ENCODE measurements around the gene SORCS3.

The SORCS3 gene
- 0 to 5.6 (median 0.05) reads per million in 3 experiments for total RNA-seq

GRCh38 chr10:104641187-104641936 is at the start of gene SORCS3:
Gene SORCS3, plus strand, starts transcription at chr10:104641290.
- DNase-seq = no peak

GRCh38 chr10:104591441-104591840 is 49.6 kb upstream of the SORCS3 start:
- no peak for DNase-seq

- no peak for DNase-seq
Observed at GRCh38 chr10:104601166-104601565, 39.9 kb upstream of the SORCS3 start.

DNA sequence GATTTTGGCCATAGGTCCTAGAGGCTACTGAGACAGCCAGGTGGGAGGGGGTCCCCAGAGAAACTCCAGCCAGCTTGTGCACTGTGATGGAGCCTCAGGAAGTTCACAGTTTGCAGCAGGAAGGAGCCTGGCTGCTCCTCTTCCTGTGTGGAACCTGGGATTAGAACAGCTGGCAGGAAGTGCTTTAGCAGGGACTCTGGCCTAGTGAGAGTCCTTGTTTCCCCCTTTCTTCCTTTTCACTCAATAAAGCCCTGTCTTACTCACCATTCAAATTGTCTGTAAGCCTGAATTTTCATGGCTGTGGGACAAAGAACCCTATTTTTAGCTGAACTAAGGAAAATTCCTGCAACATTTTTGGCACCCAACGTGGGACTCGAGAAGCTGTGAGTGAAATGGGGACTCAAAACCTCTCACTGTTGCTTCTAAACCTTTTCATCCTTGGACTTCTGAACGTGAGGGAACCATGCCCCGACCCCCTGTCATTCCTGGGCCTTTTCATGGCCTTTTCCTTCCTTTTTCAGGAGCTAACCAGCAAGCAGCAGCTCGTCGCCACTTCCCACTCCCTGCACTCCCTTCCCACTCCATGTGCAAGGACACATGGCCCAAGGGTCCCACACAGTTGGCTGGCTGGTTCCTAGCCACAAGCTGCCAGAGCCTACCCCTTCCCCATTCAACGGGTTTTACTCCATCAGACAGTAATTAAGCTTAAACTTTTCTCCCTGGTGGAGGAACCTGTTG is 32.8 kb upstream of the SORCS3 start:
- DNase-seq = no peak

- no peak for DNase-seq
Observed at GRCh38 chr10:104612571-104613205, 28.4 kb upstream of the SORCS3 start.

GRCh38 chr10:104613406-104613805 is 27.7 kb upstream of the SORCS3 start:
- DNase-seq = no peak

DNA sequence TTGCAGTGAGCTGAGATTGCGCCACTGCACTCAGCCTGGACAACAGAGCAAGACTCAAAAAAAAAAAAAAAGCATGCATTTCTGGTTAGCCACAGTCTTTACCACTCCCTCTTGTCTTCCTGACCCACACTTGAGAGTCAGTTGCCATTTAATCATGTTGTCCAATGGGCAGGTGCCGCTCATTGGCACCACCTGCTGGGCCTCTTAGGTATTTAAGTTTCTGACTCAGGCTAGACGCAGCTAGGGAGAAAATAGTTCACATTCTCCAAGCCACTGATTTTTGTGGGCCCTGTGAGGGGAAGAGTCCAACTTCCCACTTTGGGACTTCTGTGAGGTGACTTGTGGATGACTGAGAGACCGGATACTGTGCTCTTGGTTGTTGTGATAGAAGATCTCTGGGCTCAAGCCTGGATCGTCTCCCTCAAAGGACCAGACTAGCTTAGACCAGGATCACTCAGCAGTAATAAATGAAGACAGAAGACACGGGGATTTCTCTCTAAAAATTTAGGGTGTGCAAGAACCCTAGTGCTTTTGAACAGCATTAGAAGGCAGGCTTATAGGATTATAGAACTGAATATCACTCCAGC is 26.8 kb upstream of the SORCS3 start:
- DNase-seq = no peak

DNA sequence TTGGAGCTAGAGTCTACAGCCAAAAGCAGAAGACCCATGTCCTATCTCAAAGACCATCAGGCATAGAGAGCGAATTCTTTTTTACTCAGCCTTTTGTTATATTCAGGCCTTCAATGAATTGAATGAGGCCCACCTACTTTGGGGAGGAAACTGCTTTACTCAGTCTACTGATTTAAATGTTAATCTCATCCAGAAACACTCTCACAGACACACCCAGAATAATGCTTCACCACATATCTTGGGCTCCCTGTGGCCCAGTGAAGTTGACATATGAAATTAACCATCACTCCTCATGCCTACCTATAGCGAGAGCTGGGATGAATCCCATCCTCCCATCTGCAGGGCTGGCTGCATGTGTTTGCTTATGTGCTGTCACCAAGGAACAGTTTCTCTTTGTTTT is 26.0 kb upstream of the SORCS3 start:
- no peak for DNase-seq

DNA sequence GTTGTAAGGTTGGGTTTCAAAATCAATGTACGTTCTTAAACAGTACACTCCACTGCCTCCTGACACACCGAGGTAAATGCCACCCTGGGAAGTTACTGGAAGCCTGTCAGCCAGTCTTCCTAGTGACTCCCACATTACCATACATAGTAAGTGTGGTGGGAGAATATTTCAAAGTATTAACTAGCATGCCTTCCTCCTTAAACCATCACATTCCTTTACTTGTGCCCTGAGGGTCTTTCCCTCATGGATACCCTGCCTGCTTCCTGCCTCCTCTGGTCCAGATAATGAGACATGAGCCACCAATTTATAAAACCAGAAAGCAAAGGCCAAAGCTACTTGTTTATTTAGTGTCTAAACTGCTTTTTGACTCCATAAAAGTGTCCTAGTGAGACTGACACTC is 23.3 kb upstream of the SORCS3 start:
- no peak for DNase-seq

GRCh38 chr10:104622175-104622574 is 18.9 kb upstream of the SORCS3 start:
- no peak for DNase-seq

- DNase-seq = no peak
Observed at GRCh38 chr10:104622598-104623209, 18.4 kb upstream of the SORCS3 start.

DNA sequence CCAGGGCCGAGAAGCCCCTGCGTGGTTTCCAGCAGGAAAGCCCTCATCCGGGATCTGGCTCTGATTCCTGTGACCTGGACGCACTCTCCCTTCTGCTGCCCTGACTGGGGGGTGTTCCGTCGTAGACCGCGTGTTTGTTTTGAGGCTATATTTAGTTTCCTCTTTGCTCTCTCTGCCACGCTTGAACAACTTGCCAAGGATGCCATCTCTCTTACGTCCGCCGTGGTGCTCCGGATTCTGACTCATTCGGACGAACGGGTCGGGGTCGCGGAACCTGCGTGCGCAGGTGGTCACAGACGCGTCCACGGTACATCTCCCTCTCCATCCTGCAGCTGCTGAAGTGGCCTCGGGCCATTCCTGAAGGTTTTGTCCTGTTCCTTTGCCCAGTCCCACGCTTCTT is 10.4 kb upstream of the SORCS3 start:
- no peak for DNase-seq

DNA sequence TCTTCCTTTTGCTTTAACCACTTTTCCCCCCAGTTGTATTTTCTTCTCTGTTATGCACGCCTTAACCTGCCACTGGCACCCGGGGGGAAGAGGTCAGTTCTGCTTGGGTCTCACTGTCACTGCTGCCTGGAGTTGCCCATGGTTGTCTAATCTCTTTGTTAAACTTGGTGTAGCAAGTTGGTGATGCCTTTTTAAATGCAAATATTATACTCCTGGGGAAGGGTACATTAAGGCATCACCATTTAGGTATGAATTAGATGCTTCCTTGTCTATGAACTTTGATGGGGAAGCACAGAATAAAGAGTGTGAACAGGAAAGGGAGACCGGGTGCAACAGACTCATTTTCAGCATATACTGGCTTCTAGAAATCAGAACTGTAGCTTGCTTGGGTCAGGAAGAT is 9.1 kb upstream of the SORCS3 start:
- no peak for DNase-seq

DNA sequence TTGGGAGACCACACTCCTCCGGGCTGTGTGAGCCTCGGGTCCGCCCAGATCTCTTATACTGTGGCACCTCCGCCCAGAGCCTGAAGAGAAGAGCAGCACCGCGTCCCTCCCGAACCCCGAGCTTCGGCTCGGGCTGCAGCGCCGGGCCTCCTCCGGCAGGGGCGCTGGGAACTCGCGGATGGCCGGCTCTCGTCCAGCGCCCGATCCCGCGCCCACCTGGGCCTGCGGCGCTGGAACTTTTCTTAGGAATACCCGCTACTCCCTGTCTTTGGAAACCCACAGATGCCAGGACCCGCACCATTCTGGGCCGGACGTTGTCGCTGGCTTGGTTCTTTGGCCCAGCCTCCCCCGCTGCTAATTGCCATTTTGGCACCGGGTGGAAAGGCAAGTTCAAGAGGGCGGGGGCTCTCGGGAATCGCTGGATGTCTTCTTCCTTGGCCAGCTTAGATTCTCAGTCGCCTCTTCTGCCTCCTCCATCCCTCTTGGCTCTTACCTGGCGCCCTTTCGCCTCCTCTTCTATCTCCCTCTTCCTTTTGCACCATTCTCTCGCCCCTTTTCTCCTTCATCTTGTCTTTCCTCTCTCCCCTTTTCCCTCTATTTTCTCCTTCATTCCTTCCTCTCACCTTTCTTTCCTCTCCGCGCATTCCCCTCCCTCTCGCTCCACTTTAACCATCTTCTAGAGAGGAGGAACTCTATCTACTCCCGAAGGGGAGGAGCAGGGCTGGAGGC is 2.1 kb upstream of the SORCS3 start:
- no peak for DNase-seq

- DNase-seq = no peak
Observed at GRCh38 chr10:104639590-104640338, 1.3 kb upstream of the SORCS3 start.

- DNase-seq = no peak
Observed at GRCh38 chr10:104640339-104641186, 527 bp upstream of the SORCS3 start.

- DNase-seq = no peak
Observed at GRCh38 chr10:104641937-104642657, 1.0 kb downstream of the SORCS3 start.

GRCh38 chr10:104642658-104643302 is 1.7 kb downstream of the SORCS3 start:
- DNase-seq = no peak

DNA sequence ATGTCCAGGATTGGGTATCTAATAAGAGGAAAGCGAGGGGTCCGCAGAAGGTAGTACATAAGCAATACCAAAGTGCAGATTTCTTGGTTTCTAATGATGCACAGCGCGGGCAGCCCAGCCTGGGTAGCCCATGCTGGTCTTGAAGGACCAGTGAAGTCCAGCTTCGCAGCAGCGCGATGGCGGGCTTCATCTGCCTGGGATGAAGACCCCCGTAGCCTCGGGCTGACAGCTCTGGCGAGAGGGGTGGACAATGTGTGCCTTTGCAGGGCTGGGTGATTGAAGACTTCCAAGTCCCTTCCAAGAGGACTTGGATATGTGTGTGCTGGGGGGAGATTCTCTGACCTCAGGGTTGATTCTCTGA is 2.2 kb downstream of the SORCS3 start:
- DNase-seq = no peak

All from central memory CD4-positive, alpha-beta T cell (primary cell).